CD14-positive monocyte (primary cell): ENCODE results near the gene TRPM2. TPM values are rescaled to one million over a fixed set of nuclear protein-coding genes. Genes with fewer than 3 reads are reported as not detected.

ENCODE experiments used
- DNase-seq, 3 donors: peaks; one replicate each; pipeline ENCODE4 v3.0.0-alpha.2; 2011 to 2022
- H2AFZ ChIP-seq: 2 replicates; pipeline ENCODE4 v1.6.0; 2012; ENCODE audit warnings: mild to moderate bottlenecking, low read depth, low read length, inconsistent platforms; ENCODE audit not compliant: insufficient read depth, poor library complexity, severe bottlenecking
- H3K27ac ChIP-seq, 2 donors: 1 replicate in 1 of 2; 2 replicates in 1 of 2; pipeline ENCODE4 v1.5.1; 2012 to 2013; ENCODE audit warnings: low read length in 2 of 2, control low read depth in 1 of 2, inconsistent platforms in 1 of 2, low read depth in 1 of 2, mild to moderate bottlenecking in 1 of 2
- H3K27me3 ChIP-seq, 2 donors: one replicate each; pipeline versions ENCODE4 v1.6.0 to v1.6.1; 2011 to 2013; ENCODE audit warnings: low read length in 2 of 2; ENCODE audit not compliant: control insufficient read depth in 2 of 2, insufficient read depth in 2 of 2
- H3K36me3 ChIP-seq, 2 donors: replicated peaks in 1 of 2; 1 replicate in 1 of 2; 2 replicates in 1 of 2; pipeline versions ENCODE4 v1.5.1 to v1.6.1; 2012 to 2013; ENCODE audit warnings: low read length in 2 of 2, control low read depth in 1 of 2, inconsistent platforms in 1 of 2, mild to moderate bottlenecking in 1 of 2; ENCODE audit not compliant: insufficient read depth in 2 of 2, control insufficient read depth in 1 of 2
- H3K4me1 ChIP-seq, 2 donors: 1 replicate in 1 of 2; 2 replicates in 1 of 2; pipeline versions ENCODE4 v1.5.1 to v1.6.1; 2012 to 2013; ENCODE audit warnings: low read length in 2 of 2, control low read depth in 1 of 2, inconsistent platforms in 1 of 2, mild to moderate bottlenecking in 1 of 2, moderate library complexity in 1 of 2; ENCODE audit not compliant: insufficient read depth in 2 of 2, control insufficient read depth in 1 of 2
- H3K4me2 ChIP-seq: replicated peaks from 2 replicates; pipeline ENCODE3; 2012; ENCODE audit warnings: low read length, moderate library complexity, mild to moderate bottlenecking; ENCODE audit not compliant: poor library complexity, severe bottlenecking; ENCODE audit errors: extremely low read depth
- H3K4me3 ChIP-seq, 3 experiments: fragments of 200-600 bp in 1 of 3; sonication (generic) in 1 of 3; replicated peaks in 1 of 3; 1 replicate in 2 of 3; 2 replicates in 1 of 3; pipeline ENCODE4 v1.5.1; 2011 to 2013; ENCODE audit warnings: low read length in 3 of 3, mild to moderate bottlenecking in 3 of 3, control low read depth in 2 of 3, low read depth in 2 of 3, inconsistent platforms in 1 of 3, moderate library complexity in 1 of 3
- H3K79me2 ChIP-seq: 2 replicates; pipeline ENCODE4 v1.6.0; 2012; ENCODE audit warnings: mild to moderate bottlenecking, control low read depth, inconsistent platforms, low read length, moderate library complexity; ENCODE audit not compliant: insufficient read depth
- H3K9ac ChIP-seq: 2 replicates; pipeline ENCODE4 v1.6.0; 2017; ENCODE audit warnings: low read length, mild to moderate bottlenecking; ENCODE audit not compliant: insufficient read depth, poor library complexity, severe bottlenecking
- H3K9me3 ChIP-seq, 2 donors: replicated peaks in 1 of 2; 1 replicate in 1 of 2; 2 replicates in 1 of 2; pipeline versions ENCODE4 v1.5.1 to v1.6.1; 2012 to 2013; ENCODE audit warnings: low read length in 2 of 2, control low read depth in 1 of 2; ENCODE audit not compliant: control insufficient read depth in 1 of 2, insufficient read depth in 1 of 2
- H4K20me1 ChIP-seq: 2 replicates; pipeline ENCODE4 v1.6.0; 2012; ENCODE audit warnings: mild to moderate bottlenecking, low read length, control low read depth, moderate library complexity; ENCODE audit not compliant: insufficient read depth
- H3K27ac Mint-ChIP-seq, 7 donors: one replicate each; pipeline ENCODE4 v1.8.0; 2020; ENCODE audit warnings: mild to moderate bottlenecking in 7 of 7, mixed read lengths in 7 of 7, moderate library complexity in 6 of 7, inconsistent platforms in 2 of 7
- H3K27me3 Mint-ChIP-seq, 3 donors: one replicate each; pipeline ENCODE4 v1.8.0; 2021 to 2022; ENCODE audit warnings: low read depth in 3 of 3, mild to moderate bottlenecking in 3 of 3, mixed read lengths in 3 of 3, moderate library complexity in 3 of 3, inconsistent platforms in 1 of 3
- H3K36me3 Mint-ChIP-seq, 2 donors: one replicate each; pipeline ENCODE4 v1.8.0; 2020; ENCODE audit warnings: mixed read lengths in 2 of 2, inconsistent platforms in 1 of 2, mild to moderate bottlenecking in 1 of 2
- H3K4me1 Mint-ChIP-seq: one replicate; pipeline ENCODE4 v1.8.0; 2020; ENCODE audit warnings: mild to moderate bottlenecking, mixed read lengths
- H3K4me3 Mint-ChIP-seq, 2 donors: one replicate each; pipeline ENCODE4 v1.8.0; 2020; ENCODE audit warnings: mild to moderate bottlenecking in 2 of 2, mixed read lengths in 2 of 2, moderate library complexity in 1 of 2
- H3K9me3 Mint-ChIP-seq, 7 donors: one replicate each; pipeline ENCODE4 v1.8.0; 2020 to 2022; ENCODE audit warnings: mixed read lengths in 7 of 7, mild to moderate bottlenecking in 6 of 7, moderate library complexity in 6 of 7, inconsistent platforms in 2 of 7
- CTCF ChIP-seq: fragments of 200-600 bp; IDR thresholded peaks from one replicate; pipeline ENCODE4 v1.8.0; 2022; ENCODE audit warnings: antibody characterized with exemption, mild to moderate bottlenecking
- WGBS: methylation state at CpG from one replicate; pipeline ENCODE4 v1.1.5; 2013; ENCODE audit warnings: missing lambda C conversion rate; ENCODE audit not compliant: insufficient coverage; 5-methylcytosine and 5-hydroxymethylcytosine counted together
- intact Hi-C, 2 donors: fragments of 100-400 bp; cut with micrococcal nuclease; formaldehyde crosslinking; loops; one replicate each; pipeline versions ENCODE4 v1.15.0 to v1.15.1; 2023
- polyA plus RNA-seq, 3 donors: library from polyadenylated mRNA; depleted of rRNA in 1 of 3; unstranded in 2 of 3; stranded (reverse) in 1 of 3; fragments of 300-500 nt in 2 of 3; fragments of >200 nt in 1 of 3; fragmentation: Illumina TruSeq in 2 of 3; gene quantifications; 1 replicate in 2 of 3; 2 replicates in 1 of 3; pipeline ENCODE4 v1.2.3, GENCODE V29; 2012 to 2021

TRPM2 gene
- polyA plus RNA-seq, 3 donors, result 7.6 to 21.6 (median 12.2) TPM

- H2AFZ ChIP-seq, result no peak overlapping the region
- no peak overlapping the region for H3K4me3 ChIP-seq
- DNase-seq, result no peak
- peaks cover 22% of the 10 kb centered on the region in 2 donors for H3K36me3 Mint-ChIP-seq
- no peaks in the 10 kb centered on the region for H3K9me3 Mint-ChIP-seq
- H3K4me2 ChIP-seq, result no peak overlapping the region
- peaks cover 0 to 21% of the 10 kb centered on the region in 2 donors for H3K36me3 ChIP-seq
- H4K20me1 ChIP-seq, result peaks cover 5% of the 10 kb centered on the region
- intact Hi-C loops, result loop anchor here (5.0 to 10.0 kb wide), 5 partner anchors 50 to 1308 kb away; partner anchors contain the start of genes SUMO3 (in 2 of the 2), PCBP3 (in 1 of the 2) and RRP1 (in 1 of the 2)
- no peak overlapping the region for H3K27ac ChIP-seq
- peaks cover 3% of the 10 kb centered on the region for H3K4me1 Mint-ChIP-seq
- peaks cover 4 to 7% of the 10 kb centered on the region in 2 donors for H3K4me1 ChIP-seq
- H3K9ac ChIP-seq, result no peak overlapping the region
- 89% methylated on average over 13 of the region's 26 CpGs for WGBS
- H3K4me3 Mint-ChIP-seq, result no peak overlapping the region
- H3K79me2 ChIP-seq, result no peaks in the 10 kb centered on the region
- no peak overlapping the region for H3K27ac Mint-ChIP-seq
- no peak for TF ChIP-seq CTCF
- no peaks in the 10 kb centered on the region for H3K27me3 ChIP-seq
- no peaks in the 10 kb centered on the region for H3K9me3 ChIP-seq
- H3K27me3 Mint-ChIP-seq, result peaks cover 0 to 2% (median 1%) of the 10 kb centered on the region in 3 donors
These were observed 18.9 kb upstream of the TRPM2 start for GRCh38 chr21:44334329-44335030.

GRCh38 chr21:44335266-44336059 is 18.0 kb upstream of the TRPM2 start:
- no peak overlapping the region for H2AFZ ChIP-seq
- Mint-ChIP-seq H3K4me3 (no peak overlapping the region), H3K9me3 (no peaks in the 10 kb centered on the region), H3K27me3 (peaks cover 0 to 2% (median 1%) of the 10 kb centered on the region in 3 donors), H3K4me1 (peaks cover 13% of the 10 kb centered on the region), H3K27ac (no peak overlapping the region), H3K36me3 (peaks cover 22% of the 10 kb centered on the region in 2 donors)
- WGBS, result 96% methylated on average over 19 of the region's 24 CpGs
- peaks cover 0 to 21% of the 10 kb centered on the region in 2 donors for H3K36me3 ChIP-seq
- no peak for DNase-seq
- H3K79me2 ChIP-seq, result no peaks in the 10 kb centered on the region
- H3K27me3 ChIP-seq, result no peaks in the 10 kb centered on the region
- H3K9ac ChIP-seq, result no peak overlapping the region
- no peaks in the 10 kb centered on the region for H3K9me3 ChIP-seq
- no peak for TF ChIP-seq CTCF
- H3K4me2 ChIP-seq, result no peak overlapping the region
- H4K20me1 ChIP-seq, result peaks cover 4% of the 10 kb centered on the region
- H3K27ac ChIP-seq, result no peak overlapping the region
- intact Hi-C loops, result loop anchor here (5.0 to 10.0 kb wide), 5 partner anchors 49 to 1307 kb away; partner anchors contain the start of genes SUMO3 (in 2 of the 2), PCBP3 (in 1 of the 2) and RRP1 (in 1 of the 2)
- H3K4me1 ChIP-seq, result peaks cover 10 to 17% of the 10 kb centered on the region in 2 donors
- H3K4me3 ChIP-seq, result no peak overlapping the region
